ENCODE measurements around the gene CLEC14A.

CLEC14A gene

GRCh38 chr14:38243696-38244240, 12.1 kb downstream of the CLEC14A start:
- DNase-seq, result no peak

- DNase-seq, result no peak
Measured at GRCh38 chr14:38238878-38239277, 17.0 kb downstream of the CLEC14A start.

- DNase-seq, result no peak
Measured at GRCh38 chr14:38238332-38238731, 17.6 kb downstream of the CLEC14A start.

- no peak for DNase-seq
Measured at GRCh38 chr14:38233218-38233617, 22.7 kb downstream of the CLEC14A start.

GRCh38 chr14:38226366-38226765, 29.5 kb downstream of the CLEC14A start:
- DNase-seq, result no peak

- DNase-seq, result no peak
Measured at GRCh38 chr14:38225946-38226345, 29.9 kb downstream of the CLEC14A start.

- no peak for DNase-seq
Measured at GRCh38 chr14:38224338-38224737, 31.6 kb downstream of the CLEC14A start.

GRCh38 chr14:38221077-38221476, 34.8 kb downstream of the CLEC14A start:
- DNase-seq, result no peak

GRCh38 chr14:38217553-38217952, 38.3 kb downstream of the CLEC14A start:
- DNase-seq, result no peak

- DNase-seq, result no peak
Measured at GRCh38 chr14:38213001-38213400, 42.9 kb downstream of the CLEC14A start.

- DNase-seq, result no peak
Measured at GRCh38 chr14:38212111-38212510, 43.8 kb downstream of the CLEC14A start.

GRCh38 chr14:38211255-38211735, 44.6 kb downstream of the CLEC14A start:
- DNase-seq, result no peak

GRCh38 chr14:38210587-38211216, 45.2 kb downstream of the CLEC14A start:
- DNase-seq, result no peak

- DNase-seq, result no peak
Measured at GRCh38 chr14:38209572-38210557, 46.0 kb downstream of the CLEC14A start.

GRCh38 chr14:38208618-38209562, 47.0 kb downstream of the CLEC14A start:
- DNase-seq, result no peak

- no peak for DNase-seq
Measured at GRCh38 chr14:38207736-38208617, 47.9 kb downstream of the CLEC14A start, which contains the start of gene SSTR1. Gene SSTR1, plus strand, starts transcription at chr14:38207904. Its CDS starts 1,486 bp downstream, at chr14:38209390.

GRCh38 chr14:38207377-38207735, 48.5 kb downstream of the CLEC14A start:
- DNase-seq, result no peak

GRCh38 chr14:38206689-38207376, 49.1 kb downstream of the CLEC14A start:
- DNase-seq, result no peak

GRCh38 chr14:38205949-38206665, 49.8 kb downstream of the CLEC14A start:
- no peak for DNase-seq
